Lower lobe of right lung (tissue), 2 donors: Measurements from ENCODE around the gene GINS3. TPM values are rescaled to one million over a fixed set of nuclear protein-coding genes. Genes with fewer than 3 reads are reported as not detected.

ENCODE experiments used
- ATAC-seq, 2 donors: fragments of 200-7000 bp; cut with Tn5 transposase; one replicate each; pipeline ENCODE4 v1.9.1; 2020 to 2022; ENCODE audit warnings: mild to moderate bottlenecking in 2 of 2, moderate library complexity in 2 of 2
- DNase-seq: peaks from one replicate; pipeline ENCODE4 v3.0.0-alpha.2; 2020
- H3K27ac ChIP-seq: fragments of 200-600 bp; one replicate; pipeline ENCODE4 v1.8.0; 2022
- H3K27me3 ChIP-seq: fragments of 200-600 bp; one replicate; pipeline ENCODE4 v1.8.0; 2022; ENCODE audit warnings: low read depth
- H3K36me3 ChIP-seq: fragments of 200-600 bp; one replicate; pipeline ENCODE4 v1.8.0; 2022; ENCODE audit warnings: mild to moderate bottlenecking
- H3K4me1 ChIP-seq: fragments of 200-600 bp; one replicate; pipeline ENCODE4 v1.8.0; 2022
- H3K4me3 ChIP-seq: fragments of 200-600 bp; one replicate; pipeline ENCODE4 v1.8.0; 2022; ENCODE audit warnings: mild to moderate bottlenecking
- H3K9me3 ChIP-seq: fragments of 200-600 bp; one replicate; pipeline ENCODE4 v1.8.0; 2022
- CTCF ChIP-seq: fragments of 200-600 bp; IDR thresholded peaks from one replicate; pipeline ENCODE4 v1.8.0; 2022; ENCODE audit warnings: antibody characterized with exemption, mild to moderate bottlenecking
- intact Hi-C: fragments of 100-400 bp; cut with DNase I; formaldehyde crosslinking; loops from one replicate; pipeline ENCODE4 v1.11.0; 2022
- total RNA-seq: library from RNA; stranded (reverse); fragmentation: NEBNext Ultra II Directional; extraction: Animal tissue kit (Norgen Biotek cat#: 25700); gene quantifications from one replicate; pipeline ENCODE4 v1.2.1, GENCODE V29; 2021
- donor health status: DM: no; HTN: yes; CAD: no; lungs with severe emphysema.

GINS3 gene
- total RNA-seq, 1 donor from 2014 or later = 2.5 TPM

- Histone ChIP-seq H3K27ac (no peak overlapping the region), H3K9me3 (no peaks in the 10 kb centered on the region), H3K27me3 (no peaks in the 10 kb centered on the region), H3K4me1 (peaks cover 5% of the 10 kb centered on the region), H3K4me3 (no peak overlapping the region), H3K36me3 (no peaks in the 10 kb centered on the region)
- no peak for TF ChIP-seq CTCF
- ATAC-seq (no peak), DNase-seq (no peak)
- intact Hi-C loops = no loop called here
Measured at GRCh38 chr16:58454856-58455255, 62.6 kb downstream of the GINS3 start.

Other genes starting within 250 kb of the GINS3 start
- gene CSNK2A2, start 194.4 kb upstream of the GINS3 start, total RNA-seq = 72.1 TPM
- gene PRSS54, start 97.4 kb upstream of the GINS3 start, total RNA-seq = not detected
- 47.9 TPM for gene NDRG4, start 107.7 kb downstream of the GINS3 start, total RNA-seq
- 17.3 TPM for gene SETD6, start 123.0 kb downstream of the GINS3 start, total RNA-seq
- gene CNOT1, start 237.4 kb downstream of the GINS3 start, total RNA-seq = 172 TPM